NT2/D1 (cell line): ENCODE measurements around the gene TRA2B.

Experiments used
- YY1 ChIP-seq: IDR thresholded peaks from 2 replicates; pipeline ENCODE4 v1.6.1; 2011; ENCODE audit not compliant: insufficient read length, insufficient read depth
- ZNF274 ChIP-seq: IDR thresholded peaks from 2 replicates; pipeline ENCODE4 v1.6.1; 2011; ENCODE audit warnings: mild to moderate bottlenecking, low read depth, low read length

DNA sequence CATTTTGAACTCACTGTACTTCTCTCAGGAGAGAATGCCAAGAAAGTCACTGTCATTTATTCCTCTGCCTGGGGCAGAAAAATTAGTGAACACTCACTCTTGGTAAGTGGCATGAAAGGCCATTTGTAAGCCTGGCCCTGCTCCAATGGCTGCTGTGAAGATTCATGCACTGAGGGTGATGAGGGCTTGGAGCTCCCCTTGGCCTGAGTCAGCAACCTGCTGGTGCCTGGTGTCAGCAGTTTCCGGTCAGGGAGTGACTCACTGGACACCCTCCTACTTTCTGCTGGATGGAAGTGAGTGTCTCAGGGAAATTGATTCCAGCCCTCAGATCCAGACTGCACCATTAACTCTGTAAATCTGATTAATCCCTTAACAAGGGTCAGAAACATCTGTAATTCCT lies 37.6 kb downstream of the TRA2B start:
- TF ChIP-seq YY1 (no peak), ZNF274 (no peak)
